ENCODE measurements around the gene LHX4.

DNA sequence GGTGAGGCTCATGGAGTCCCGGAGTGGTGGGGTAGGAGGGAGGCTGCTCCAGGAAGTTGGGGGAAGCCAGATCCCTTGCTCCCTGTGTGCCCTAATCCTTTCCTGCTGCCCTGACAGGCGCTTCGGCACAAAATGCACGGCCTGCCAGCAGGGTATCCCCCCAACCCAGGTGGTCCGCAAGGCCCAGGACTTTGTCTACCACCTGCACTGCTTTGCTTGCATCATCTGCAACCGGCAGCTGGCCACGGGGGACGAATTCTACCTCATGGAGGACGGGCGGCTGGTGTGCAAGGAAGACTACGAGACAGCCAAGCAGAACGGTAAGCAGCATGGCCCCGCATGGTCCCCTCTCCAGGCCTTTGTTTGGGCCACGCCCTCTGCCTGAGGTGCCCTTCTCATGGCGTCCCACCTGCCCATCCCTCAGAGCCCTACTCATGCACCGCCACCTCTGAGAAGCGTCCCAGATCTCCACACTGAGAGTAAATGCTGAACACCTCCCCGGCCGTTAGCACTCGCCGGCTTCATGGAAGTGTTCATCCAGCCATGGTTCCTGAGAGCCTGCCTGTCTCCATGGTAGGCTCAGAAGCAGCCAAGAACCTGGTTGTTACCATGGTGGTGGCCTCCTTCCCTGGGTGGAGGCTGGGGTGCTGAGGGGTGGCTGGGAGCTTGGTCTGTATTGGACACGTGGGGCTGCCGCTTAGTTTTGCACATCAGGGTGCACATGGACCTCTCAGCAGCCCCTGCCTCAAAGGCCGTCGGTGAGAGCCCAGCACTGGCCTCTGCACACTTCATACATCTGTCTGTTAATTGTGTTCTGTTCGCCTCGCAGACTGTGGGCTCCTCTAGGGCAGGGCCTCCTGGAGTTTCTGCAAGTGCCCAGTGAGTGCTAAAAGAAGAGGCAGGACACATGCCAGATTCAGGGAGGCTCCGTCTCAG, 36.5 kb downstream of the LHX4 start:
- TF ChIP-seq CTCF (IDR thresholded peaks at IDR 0.05; ENCODE audit: low read length) = no peak
- TF ChIP-seq EZH2 (IDR thresholded peaks at IDR 0.05; ENCODE audit: borderline replicate concordance, low read length) = no peak
